ENCODE data around the gene RAB27B.

- TF ChIP-seq EZH2 (IDR thresholded peaks at IDR 0.05) (no peak), POLR2AphosphoS5 (IDR thresholded peaks at IDR 0.05; ENCODE audit: borderline replicate concordance, low read depth, low read length) (no peak)
Measured at GRCh38 chr18:54910161-54910919, 82.1 kb downstream of the RAB27B start.
